ENCODE measurements around the gene FGF14.

Gene FGF14

DNA sequence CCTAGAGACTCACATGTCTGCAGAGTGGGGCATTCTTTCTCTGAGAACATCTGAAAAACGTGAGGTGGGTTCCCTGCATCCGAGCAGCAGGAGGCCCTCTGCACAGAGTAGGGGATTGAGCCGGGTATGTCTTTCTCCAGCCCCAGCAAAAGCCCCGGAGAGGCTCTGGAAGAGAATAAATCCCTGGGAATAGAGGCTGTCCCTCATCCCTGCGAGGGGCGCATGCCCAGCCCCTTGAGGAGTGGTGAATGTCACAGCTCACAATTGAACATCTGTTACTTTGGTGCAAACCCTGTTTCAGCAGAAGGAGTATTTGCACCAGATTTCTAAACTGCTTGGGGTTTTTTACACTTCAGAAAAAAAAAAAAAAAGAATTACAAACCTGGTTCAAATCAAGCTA, 164.6 kb downstream of the FGF14 start:
- DNase-seq = no peak

DNA sequence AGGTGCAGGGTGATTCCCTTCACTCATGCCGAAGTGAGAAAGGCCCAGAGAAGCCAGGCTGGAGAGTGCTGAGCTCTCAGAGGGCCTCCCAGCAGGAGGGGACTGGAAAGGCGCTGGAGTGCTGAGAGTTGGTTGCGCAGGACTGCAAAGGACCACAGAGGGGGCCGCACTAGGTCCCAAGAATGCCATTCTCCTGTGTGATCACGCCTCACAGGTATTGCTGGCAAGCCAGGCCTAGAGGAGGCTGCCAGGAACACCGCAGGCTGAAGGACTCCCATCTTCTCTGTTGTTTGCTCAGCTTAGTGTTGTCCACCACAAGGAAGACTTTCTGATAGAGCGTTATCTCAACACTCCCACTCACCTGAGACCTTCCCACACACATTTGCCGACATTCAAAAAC, 165.0 kb downstream of the FGF14 start:
- DNase-seq = no peak

DNA sequence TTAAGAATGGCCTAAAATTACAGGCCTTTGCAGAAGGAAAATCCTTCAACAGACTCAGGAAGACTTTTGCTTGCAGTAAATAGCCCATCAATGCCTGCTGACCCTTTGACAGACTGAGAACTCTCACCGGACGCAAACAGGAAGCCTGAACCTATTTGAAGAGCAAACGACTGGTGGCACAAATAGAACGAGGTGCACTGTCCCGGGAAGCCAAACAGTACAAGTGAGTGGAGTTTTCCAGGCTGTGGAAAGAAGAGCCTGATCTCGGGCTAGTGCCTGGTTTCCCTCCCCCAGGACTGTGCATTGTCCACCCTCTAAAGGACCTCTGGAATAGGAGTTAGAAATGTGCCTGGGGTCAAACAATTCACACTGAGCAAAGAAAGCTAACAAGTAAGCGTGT, 165.5 kb downstream of the FGF14 start:
- DNase-seq = no peak

DNA sequence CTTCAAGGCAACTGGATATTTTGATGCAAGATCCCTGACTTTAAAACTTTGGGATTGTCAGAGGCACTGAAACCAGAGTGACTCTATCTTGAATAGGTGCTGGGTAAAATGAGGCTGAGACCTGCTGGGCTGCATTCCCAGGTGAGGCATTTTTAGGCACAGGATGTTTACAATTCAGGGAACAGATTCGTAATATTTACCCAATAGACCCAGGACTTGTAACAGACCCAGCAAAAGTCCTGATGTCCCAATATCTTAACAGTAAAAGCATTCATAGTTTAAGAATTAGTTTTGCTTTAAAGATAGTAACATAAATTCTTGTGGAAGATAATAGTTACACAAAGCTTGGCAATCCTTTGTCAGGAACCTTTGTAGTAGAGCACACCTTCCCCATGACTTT, 166.2 kb downstream of the FGF14 start:
- no peak for DNase-seq

DNA sequence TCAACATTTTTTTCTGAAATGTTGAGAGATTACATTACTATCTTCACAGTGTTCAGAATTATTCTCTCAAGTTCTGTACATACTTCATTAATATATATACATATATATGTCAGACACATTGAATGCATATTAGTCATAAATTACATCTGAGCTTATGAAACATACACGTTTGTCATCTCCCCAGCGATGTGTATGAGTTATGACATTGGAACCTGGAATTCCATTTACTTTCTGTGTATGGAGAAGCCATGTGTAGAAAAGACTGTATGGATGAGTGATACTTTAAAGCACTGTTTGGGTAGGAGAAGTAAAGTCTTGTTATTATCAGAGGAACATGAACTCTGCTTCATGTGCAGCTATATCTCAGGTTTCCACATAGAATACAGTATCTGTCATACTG, 167.2 kb downstream of the FGF14 start:
- no peak for DNase-seq

DNA sequence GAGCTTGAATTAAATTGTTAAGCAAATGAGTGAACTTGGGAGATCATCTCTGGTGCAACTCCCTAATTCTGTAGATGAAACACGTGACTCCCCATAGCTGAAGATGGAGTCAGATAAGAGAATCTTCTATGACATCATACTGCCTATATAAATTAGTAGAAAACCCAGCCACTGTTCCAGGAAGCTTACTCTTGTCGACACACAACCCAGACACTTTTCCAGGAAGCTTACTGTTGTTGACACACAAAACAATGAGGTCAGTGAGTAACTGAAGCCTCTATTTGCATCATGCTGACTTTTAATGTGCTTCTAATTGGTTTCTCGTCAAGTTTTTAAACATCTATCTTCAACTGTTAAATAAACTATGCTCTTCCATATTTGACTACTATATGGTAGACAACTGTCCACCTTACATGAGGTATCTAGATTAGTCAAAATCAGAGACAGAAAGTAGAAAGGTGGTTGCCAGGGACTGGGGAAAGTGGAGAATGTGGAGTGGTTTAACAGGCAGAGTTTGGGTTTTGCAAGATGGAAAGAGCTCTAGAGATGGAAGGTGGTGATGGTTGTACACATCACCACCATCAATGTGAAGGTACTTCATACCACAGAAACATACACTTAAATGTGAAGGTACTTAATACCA, 168.2 kb downstream of the FGF14 start:
- no peak for DNase-seq

DNA sequence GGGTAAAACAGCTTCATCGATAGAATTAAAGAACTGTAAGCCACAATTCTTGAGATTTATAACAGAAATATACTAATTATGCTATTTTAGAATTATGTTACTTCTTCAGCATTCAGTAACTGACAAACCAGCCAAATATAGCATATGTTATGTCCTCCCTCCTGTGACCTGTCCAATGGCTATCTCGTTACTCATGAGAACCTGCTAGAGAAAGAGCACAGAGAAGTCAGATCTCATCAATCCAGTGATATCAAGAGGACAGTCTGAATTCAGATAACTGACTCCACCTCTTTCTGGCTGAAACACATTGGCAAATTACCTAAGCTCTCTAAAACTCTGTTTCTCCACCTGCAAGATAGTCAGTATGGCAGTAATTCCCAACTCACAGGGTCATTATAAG, 170.4 kb downstream of the FGF14 start:
- no peak for DNase-seq

DNA sequence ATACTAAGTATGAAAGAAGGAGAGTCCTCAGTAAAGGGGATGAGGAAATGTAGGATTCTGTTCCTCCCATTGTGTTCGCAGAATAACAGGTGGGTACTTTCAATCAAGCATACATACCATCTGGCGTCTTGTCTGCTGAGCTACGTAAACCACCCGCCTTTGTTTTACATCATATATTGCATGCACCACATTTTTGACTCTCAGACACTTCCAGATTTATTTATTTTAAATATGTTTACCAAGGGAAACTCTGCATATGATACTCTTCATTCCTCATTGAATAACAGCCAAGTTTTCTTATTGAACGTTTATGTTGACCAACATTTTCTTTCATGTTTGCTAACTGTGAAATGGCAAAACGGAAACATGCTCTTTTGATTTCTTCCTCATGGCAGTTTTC, 174.1 kb downstream of the FGF14 start:
- DNase-seq = no peak

DNA sequence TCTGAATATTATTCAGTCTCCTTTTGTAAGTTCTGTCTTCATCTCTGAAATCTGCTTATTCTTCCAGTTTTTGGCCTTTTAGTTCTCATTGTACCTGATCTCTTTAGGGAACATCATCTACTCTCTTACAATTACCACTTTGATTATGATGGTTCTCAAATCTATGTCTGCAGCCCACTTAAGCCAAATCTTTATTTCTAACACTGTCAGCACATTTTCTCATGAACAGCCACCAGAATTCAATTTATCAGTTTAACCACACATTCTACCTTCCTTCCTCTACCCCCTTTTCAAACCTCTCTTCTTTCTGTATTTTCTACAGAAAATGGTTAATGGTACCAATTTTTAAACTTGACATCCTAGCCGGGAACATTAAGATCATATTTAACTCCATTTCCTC, 175.3 kb downstream of the FGF14 start:
- no peak for DNase-seq

DNA sequence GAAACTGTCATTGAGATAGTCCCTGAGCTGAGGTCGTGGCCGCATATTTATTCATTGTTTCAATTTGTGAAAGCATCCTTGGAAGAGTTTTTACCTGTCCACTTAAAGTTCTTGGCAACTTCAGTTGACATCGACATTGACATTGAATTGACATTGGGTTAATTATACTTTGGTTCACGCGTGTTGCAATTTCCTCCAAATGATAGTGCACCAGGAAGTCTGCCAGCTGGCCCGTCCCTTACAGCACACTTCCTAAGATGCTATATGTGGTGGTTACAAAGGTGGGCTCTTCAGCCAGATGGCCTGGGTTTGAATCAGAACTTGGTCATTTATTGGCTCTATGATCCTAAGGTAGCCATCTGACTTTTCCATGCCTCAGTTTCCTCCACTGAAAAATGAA, 176.0 kb downstream of the FGF14 start:
- DNase-seq = no peak

DNA sequence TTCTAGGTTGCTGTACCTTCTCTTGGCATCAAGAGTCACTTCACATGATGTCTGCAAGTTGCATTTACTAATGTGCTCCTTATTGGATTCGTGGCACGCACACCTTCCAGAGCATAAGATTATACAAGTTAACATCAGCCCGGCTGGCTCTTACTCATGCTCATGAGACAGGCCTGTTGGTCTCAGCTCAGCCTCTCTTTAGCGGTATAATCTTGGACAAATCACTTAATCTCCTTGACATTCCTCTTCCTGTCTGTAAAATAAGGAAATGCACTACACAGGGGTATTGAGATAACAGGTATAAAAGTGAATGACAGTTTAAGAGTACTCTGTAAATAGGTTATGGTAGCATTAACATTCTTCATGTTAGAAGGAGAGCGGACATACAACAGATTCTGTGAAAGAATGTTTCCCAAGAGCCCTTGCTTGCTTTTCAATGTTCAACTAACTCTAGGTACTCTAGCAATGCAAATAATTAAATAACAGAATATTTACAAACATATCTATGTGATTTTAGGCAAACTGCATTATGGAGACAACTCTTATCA, 181.1 kb downstream of the FGF14 start:
- no peak for DNase-seq

DNA sequence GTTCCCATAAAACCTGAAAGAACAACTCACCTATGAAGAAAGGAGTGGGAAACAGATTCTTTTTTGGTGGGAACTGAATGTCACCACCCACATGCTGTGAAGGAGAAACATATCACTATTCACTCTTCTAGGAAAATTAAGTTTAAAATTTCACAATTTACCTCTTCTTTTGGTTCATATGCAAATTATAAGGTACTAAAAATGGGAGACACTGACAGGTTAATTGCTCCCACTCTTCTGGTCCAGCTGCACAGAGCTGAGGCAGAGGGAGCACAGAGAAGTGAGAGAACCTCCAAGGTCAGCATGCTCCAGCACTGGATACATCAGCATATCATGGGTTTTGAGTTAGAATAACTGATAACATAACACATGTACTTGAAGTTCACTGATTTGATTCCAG, 186.9 kb downstream of the FGF14 start:
- DNase-seq = no peak

DNA sequence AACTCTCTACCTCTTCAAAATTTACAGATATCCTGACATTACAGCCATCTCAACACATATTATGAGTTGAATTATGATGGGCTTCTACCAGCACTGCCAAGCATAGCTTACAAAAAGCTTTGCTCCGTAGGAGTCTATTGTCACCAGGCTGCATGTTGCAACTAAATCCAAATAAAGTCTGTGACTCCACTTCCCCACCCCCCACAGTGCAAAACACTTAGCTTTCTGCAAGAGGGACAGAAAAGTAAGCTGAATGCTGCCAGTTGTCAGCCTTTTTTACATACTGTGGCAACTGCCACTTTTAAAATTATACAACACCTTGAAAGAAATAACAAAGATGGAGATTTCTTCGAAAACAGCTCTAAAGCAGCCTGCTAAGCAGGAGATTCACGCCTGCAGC, 189.1 kb downstream of the FGF14 start:
- DNase-seq = no peak

DNA sequence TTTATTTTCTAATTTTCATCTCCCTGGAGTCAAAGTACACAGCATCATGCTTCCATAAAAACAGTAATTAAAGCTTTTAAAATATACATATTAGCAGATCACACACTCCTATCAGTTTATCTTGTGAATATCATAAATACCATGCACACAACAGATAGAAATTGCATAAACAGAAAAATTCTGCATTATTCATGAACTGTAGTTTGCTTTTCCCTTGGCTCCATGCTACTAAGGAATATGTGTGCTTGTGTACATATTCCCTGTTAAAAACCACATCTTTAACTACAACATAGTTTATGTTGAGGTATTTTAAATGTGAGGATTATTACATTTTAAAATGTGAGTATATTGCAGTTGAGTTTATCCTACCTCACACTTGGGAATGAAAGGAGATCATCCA, 193.5 kb downstream of the FGF14 start:
- no peak for DNase-seq

DNA sequence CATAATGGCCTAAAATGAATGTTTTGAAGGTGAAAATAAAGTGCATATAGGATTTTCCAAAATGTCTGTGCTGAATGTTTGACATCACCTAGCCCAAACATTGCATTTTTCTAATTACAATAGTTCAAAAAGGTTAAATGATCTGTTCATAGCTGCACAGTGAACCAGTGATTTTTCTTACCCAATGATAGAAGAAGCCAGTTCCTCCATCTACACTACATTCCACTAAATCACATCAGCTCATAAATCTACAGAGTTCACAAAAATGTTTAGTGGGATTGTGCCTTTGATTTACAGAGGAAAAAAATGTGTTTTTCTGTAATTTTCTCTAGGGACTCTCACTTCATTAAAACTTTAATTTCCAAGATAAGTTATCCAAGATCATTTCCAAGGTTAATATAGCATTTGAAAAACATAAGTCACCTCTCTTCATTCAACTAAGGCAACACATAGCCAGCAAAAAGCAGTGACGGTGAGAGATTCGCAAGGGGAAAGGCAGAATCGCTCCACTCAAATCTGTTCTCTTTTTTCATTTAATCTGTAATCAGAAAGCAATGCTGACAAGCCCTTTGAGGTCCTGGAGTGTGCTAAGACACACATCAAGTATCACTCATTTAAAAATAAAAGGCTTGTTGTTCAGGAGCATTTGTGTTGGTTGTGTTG, 194.0 kb downstream of the FGF14 start:
- no peak for DNase-seq

DNA sequence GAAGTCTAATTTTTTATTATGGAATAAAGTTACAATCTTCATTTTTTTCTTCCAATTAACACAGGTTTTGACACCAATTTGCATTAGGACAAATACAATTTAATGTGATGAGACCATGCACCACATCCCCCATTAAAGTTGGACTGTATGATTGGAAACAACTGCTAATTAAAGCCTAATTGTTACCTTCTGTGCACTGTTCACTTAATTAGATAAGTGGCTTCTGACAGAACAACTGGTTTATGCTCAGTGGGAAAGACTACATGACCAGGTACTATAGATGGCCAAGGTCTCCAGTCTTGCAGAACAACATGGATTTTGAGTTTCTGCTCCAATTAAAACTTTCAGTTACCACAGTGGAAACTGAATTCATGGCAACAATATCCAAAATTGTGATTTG, 198.1 kb downstream of the FGF14 start:
- no peak for DNase-seq

DNA sequence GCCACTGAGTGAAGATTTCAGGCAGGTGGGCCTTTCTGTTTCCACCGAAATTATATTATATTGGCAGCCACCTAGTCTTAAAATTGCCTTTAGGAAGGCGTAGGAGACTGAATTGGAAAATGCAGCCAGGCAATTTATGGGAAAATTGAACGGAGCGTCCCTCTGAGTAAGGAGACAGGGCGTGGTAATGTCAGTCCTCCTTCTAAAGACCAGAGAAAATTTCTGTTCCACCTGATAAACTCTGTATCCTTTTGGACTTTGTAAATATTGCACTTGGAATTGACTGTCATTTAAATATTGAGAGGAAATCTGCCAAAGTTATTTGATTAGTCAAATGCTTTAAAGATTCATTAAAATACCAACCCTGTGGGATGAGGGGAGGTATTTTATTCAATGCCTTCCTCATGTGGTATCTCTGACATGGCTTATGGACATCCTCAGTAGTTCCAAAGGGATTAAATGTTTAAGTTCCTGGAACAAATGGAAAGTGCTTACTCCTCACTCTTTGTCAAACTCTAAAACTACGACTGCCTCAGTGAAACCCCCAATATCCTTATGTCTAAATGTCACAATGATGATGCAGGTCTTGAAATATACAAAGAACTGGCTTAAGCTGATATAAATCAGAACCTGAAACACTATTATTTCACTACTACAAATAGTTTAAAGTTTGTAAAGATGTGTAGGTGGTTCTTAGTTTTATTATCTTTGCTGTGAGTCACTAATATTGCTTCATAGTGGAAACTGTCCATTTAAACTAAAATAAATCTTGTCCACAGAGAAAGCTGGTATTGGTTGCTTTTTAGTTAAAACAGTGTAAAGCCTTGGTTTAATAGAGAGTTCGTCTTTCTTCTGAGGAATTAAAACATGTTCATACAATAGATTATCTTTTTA, 203.2 kb downstream of the FGF14 start:
- DNase-seq = no peak

DNA sequence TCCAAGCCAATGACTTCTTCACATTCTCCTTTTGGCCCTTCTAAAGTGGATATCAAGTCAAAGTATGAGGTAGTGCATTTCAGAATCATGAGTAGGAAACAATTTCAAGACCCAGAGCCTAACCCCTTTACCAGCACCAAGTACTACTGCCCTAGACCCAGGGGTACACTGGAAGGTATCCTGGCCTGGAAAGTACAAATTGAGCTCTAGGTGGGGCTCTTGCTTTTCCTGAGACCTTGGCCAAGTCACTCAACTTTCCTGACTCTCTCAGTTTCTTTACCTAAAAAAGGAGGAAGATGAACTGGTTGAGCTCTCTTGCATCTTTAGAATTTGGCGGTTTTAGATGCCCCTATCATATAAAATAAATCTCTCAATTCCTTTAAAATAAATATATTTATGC, 204.7 kb downstream of the FGF14 start:
- DNase-seq = no peak

DNA sequence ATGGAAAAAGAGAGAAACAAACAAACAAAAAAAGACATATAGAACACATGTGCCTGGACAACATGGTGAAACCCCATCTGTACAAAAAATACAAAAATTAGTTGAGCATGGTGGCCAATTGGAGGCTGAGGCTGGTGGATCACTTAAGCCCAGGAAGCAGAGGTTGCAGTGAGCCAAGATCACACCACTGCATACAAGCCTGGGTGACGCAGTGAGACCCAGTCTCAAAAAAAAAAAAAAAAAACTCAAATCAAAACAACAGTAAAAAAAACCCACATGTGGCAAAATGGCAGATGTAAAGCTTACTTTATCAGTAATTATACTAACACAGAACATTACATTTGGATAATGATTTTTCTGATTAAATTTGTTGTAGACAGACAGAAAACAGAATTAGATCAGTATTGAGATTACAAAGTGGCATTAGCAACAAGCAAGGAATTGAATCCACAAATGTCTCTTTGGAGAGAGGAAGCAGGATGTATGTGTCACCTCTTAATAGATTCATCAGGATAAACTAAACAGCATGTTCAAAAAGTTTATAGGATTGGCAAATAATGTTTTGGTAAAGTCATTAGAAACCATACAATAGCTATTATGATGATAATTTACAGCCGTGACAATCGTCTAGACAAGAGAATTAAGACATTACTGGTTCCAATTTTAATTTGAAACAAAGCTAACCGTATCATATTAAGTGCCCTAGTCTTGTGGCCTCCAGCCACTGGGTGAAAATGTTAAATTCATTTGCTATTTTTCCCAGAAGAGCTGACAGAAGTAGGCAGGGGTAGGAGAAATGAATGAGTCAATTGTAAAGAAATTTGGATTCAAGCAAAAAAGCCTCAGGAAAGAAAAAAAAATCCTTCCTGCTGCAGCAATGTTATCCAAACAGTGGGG, 206.0 kb downstream of the FGF14 start:
- no peak for DNase-seq

DNA sequence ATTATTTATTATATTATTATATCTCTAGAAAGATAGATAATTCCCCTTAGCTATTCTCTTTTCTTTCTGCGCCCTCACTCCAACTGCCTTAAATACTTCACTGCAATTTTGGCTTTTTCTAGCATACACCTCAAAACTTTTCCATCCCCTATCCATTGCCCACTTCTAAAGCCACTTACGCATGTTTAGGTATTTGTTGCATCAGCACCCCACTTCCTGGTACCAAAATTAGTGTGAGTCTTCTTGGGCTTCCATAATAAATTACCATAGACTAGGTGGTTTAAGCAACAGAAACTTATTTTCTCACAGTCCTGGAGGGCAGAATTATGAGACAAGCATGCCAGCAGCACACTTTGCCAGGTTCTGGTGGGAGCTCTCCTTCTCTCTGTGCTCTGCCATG, 209.0 kb downstream of the FGF14 start:
- DNase-seq = no peak

DNA sequence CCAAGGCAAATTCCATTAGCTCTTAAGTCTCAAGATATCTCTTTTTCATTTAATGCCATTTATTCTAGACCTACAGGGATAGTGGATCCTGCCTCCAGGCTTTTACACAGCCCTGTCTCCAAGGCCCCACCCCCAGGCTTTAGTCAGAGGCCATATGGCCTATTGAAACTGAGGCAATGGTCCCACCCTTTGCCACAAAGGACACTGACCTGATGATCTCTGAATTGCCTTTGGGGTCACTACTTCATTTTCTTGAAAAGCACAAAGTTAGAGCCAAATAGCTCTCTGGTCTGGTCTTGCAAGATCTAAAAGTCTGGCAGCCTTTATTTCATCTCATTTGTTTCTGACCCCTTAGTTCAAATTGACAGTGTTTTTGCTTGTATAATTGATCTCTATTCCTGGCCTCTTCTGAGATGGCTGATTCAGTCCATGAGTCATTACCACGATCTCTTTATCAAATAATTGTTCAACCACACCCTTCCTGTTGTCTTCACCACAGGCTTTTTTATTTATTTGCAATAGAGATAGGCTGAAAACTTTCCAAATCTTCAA, 209.8 kb downstream of the FGF14 start:
- DNase-seq = no peak

DNA sequence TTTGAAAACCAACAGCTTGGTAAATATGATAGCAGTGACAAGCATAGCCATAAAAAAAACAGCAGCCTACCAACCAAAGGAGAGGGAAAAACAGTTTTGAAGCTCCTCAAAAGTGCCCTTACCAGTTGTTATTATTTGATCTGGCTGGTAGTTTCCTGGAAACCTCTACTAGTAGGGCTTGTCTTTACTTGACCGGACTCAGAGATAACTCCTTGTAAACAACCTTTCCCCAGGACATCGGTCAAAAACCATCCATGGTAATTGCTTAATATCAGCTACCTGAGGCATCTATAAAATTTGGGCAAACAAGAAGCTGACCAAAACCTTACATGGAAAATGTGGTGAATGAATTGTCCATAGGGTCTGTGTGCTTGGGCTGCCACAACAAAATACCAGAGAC, 210.9 kb downstream of the FGF14 start:
- no peak for DNase-seq

Measured in femur (tissue), 1 donor.